Measurements from ENCODE around the gene IL34.
"Not testable (repeated sequence)": the region's sequence is repeated elsewhere in the genome, so short reads cannot be mapped to it uniquely, and the experiment has no call there.

IL34 gene

DNA sequence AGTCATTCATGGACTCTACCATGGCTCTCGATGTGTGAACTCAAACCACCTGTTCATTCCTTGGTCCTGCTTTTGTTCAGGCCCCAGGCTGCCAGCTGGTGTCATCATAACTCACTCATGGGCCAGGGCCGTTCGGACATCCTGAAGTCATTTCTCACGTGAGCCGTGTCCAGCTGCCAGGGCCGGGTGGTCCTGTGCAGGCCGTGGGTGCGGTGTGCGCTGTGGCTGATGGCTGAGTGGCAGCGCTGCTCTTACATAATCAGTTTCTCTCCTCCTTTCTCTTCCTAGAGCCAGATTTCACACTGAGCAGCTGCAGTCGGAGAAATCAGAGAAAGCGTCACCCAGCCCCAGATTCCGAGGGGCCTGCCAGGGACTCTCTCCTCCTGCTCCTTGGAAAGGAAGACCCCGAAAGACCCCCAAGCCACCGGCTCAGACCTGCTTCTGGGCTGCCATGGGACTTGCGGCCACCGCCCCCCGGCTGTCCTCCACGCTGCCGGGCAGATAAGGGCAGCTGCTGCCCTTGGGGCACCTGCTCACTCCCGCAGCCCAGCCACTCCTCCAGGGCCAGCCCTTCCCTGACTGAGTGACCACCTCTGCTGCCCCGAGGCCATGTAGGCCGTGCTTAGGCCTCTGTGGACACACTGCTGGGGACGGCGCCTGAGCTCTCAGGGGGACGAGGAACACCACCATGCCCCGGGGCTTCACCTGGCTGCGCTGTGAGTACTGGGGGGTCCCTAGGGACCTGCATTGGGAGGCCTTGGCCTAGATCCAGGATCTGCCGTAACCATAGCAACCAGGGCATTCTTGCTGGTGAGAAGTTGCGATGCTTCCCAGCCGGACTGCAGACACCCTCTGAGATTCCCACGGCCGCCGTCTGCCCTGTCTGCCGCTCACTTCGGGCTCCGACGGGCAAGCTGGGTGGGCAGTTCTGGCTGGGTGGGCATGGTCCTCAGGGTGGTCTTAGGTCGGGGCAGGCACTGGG lies at the start of gene IL34:
TSS of gene IL34 (plus strand) at position 300 of the 982 bp plus-strand sequence. CDS start at position 689, 389 bp downstream.
- no peak for DNase-seq (ENCODE audit: low read depth in 2 of 2, low spot score in 1 of 2)

- DNase-seq (ENCODE audit: low read depth in 2 of 2, low spot score in 1 of 2), result no peak
Observed at GRCh38 chr16:70597135-70597835, 49.1 kb upstream of the IL34 start.

GRCh38 chr16:70598937-70599503 lies 47.3 kb upstream of the IL34 start:
- no peak for DNase-seq (ENCODE audit: low read depth in 2 of 2, low spot score in 1 of 2)

GRCh38 chr16:70600730-70601129 lies 45.6 kb upstream of the IL34 start:
- no peak for DNase-seq (ENCODE audit: low read depth in 2 of 2, low spot score in 1 of 2)

DNA sequence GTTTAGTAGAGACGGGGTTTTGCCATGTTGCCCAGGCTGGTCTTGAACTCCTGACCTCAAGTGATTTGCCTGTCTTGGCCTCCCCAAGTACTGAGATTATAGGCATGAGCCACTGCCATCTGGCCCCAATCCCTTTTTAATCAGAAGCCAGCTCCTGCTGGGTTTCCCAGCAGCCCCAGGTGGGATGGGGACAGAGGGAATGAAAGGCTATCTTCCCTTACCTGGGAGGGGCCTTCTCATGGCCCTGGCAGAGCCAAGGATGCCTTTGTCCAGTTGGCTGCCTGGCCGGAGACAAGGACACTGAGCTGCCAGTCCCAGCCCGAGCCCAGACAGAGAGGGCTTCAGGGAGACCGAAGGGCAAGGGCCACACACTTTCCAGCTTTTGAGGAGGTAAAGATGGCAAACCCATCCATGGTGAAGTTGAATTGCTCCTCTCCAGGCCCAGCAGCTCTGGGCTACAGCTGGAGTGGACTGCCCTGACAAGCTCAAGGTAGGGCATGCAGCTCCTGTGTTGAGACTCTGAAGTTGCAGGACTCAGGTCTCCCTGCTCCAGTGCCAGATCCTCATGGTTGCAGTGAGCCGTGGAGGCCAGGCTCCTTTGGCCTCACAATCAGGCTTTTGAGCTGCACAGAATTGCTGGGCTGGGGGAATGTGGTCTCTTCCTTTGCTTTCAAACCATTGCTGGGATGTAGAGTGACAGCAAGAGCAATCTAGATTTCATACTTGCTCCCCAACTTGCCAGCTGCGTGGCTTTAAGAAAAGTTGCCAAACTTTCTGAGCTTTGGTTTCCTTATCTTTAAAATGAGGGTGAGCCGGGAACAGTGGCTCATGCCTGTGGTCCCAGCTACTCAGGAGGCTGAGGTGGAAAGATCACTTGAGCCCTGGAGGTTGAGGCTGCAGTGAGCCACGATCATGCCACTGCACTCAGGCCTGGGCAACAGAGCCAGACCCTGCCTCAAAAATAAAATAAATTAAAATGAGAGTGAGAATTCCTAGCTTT lies 44.5 kb upstream of the IL34 start:
- DNase-seq (ENCODE audit: low read depth in 2 of 2, low spot score in 1 of 2), result no peak

DNA sequence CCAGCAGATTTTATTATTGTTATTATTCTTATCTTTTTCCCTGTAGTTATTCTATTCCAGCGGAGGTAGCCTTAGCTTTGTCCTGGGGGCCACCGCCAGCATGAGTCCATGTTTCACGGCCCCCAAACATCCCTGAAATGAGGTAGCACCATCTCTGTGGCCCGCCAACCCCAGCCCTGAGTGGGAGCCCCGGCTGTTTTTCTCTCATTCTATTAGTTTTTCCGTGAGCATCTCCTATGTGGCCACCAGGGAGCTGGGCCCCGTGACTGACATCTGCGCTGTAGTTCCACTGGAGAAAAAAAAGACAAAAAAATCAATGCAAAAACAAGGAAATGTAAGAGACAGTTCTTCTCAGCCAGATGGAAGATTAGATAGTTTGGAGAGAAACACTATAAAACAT lies 43.5 kb upstream of the IL34 start:
- DNase-seq (ENCODE audit: low read depth in 2 of 2, low spot score in 1 of 2), result no peak

DNA sequence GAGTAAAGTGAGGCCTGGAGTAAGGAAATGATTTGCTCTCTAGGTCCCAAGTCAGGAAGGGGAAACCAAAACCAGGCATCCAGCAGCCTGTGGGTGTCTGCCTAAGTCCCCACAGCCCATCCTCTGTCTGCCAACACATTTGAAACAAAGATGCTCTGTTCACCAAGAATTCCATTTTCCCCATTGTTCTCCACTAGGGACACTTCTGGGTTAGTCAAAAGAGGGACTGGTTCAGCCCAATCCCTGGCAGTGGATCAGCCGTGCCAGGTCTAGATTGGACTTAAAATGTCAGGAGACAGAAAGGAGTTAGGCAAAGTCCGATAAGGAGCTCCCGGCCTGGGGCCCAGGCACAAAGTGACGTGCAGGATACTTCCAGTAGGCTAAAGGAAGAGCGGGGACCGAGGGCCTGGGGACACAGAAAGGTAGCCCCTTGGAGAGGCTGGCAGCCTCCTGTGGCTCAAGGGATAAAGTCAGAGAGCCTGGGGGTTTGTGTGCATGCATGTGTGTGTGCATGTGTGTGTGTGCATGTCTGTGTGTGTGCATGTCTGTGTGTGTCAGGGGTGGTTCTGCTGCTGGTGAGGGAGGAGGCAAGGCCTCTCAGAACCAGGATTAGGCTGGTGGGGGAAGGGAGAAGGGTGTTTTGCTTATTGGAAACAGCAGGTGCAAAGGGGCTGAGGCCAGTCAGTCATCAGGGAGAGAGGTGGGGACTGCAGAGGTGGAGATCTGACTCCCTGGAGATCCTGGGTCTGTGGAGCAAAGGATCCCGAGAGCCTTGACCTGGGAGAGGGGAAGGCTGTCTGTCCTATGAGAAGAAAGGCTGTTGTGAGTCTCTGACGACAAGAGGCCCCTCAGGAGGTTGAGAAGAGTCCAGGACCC lies 41.7 kb upstream of the IL34 start:
- DNase-seq (ENCODE audit: low read depth in 2 of 2, low spot score in 1 of 2), result no peak

- DNase-seq (ENCODE audit: low read depth in 2 of 2, low spot score in 1 of 2), result no peak
Observed at GRCh38 chr16:70605283-70605657, 41.1 kb upstream of the IL34 start.

DNA sequence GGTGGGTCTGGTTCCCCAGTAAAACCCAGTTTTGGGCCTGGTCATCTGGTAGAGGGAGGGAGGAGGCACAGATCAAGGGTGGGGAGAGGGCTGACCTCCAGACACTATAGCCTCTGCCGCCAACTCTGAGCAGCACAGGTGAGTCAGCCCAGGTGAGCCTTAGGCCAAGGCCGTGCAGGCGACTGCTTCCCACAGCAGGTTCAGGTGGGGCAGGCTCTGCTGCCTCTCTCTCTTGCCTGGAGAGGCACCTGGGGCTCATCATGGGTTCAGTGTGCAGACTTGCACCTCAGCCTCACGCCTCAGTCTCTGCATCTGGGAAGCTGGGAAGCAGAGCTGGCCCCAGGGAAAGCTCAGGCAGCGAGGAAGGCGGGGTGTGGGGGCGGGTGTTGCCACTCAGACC lies 37.8 kb upstream of the IL34 start:
- no peak for DNase-seq (ENCODE audit: low read depth in 2 of 2, low spot score in 1 of 2)

DNA sequence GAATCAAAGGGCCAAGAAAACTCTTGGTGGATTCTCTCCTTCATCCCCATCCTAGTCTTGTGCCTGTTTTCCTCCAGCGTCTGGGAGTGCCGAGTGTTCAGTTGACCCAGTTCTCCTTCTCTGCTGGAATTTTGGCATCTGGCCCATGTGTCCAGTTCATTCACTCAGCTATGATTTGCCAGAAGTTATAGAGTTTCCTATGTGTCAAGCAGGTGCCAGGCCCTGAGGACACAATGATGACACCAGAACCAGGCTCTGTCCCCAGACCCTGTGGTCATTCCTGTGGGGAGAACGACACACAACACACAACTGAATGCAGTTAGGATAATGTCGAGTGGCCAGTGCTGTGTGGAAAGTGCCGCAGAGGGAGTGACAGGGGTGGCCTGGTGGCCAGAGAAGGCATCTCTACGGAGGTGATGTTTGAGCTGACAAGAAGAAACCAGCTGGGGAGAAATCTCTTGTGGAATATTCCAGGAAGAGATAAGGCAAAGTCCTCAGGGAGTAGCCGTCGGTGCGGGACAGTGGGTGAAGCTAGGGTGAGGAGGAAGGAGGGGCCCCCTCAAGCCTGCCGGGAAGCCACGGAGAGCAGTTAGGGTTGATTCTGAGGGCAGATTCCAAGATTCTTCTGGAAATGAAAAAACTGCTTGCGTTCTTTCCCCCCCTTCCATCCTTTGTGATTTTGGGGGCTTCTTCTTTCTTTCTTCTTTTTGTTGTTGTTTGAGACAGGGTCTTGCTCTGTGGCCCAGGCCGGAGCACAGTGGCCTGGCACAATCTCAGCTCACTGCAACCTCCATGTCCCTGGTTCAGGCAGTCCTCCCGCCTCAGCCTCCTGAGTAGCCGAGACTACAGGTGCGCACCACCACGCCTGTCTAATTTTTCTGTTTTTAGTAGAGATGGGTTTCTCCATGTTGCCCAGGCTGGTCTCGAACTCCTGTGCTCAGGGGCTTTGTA lies 35.8 kb upstream of the IL34 start:
- DNase-seq (ENCODE audit: low read depth in 2 of 2, low spot score in 1 of 2), result no peak

DNA sequence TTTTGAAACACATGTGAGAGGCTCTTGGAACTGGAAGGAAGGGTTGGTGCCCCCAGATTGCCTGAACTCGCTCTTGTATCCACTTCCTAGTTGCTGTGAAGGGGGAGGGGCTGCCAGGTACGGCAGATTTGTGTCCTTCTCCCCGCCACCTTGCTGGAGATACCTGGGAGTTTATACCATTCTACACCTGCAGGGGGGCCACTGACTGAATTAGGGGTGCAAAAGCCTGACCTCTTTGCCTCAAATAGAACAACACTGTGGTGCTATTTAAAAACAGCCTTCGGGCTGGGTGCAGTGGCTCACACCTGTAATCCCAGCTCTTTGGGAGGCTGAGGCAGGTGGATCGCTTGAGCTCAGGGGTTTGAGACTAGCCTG lies 35.1 kb upstream of the IL34 start:
- DNase-seq (ENCODE audit: low read depth in 2 of 2, low spot score in 1 of 2), result no peak

- DNase-seq (ENCODE audit: low read depth in 2 of 2, low spot score in 1 of 2), result no peak
Observed at GRCh38 chr16:70611785-70612303, 34.5 kb upstream of the IL34 start.

GRCh38 chr16:70612931-70613330 lies 33.4 kb upstream of the IL34 start:
- DNase-seq (ENCODE audit: low read depth in 2 of 2, low spot score in 1 of 2), result no peak

DNA sequence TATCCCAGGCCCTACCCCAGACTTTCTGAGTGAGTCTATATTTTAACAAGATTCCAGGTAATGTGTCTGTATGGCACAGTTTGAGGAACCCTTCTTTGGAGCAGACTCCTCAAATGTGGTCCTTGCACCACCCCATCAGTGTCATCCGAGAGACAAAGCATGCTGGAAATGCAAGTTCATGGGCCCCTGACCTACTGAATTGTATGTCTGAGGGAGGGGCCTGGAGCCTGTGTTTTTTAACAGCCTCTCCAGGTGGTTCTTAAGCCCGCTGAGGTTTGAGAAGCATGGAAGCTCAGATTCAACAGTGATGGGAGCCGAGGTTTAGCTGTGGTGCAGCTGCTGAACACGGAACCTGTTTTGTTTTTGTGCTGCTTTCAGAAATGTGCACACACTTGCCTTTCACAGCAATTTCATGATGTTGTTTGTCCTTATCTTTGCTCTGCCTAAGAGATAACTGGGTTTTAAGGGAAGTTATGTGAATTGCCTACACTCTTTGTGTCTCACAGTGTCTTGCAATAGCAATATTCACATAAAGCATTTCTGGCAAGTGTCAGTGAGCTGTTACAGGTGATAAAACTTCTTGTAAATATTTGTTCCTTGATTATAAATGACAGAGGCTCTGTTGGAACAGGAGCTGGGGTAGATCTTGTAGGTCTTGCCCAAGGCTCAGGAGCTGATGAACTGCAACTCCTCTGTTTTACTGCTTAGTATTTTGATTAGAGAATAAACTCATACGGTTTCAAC lies 32.0 kb upstream of the IL34 start:
- DNase-seq (ENCODE audit: low read depth in 2 of 2, low spot score in 1 of 2), result no peak

- no peak for DNase-seq (ENCODE audit: low read depth in 2 of 2, low spot score in 1 of 2)
Observed at GRCh38 chr16:70615945-70616344, 30.4 kb upstream of the IL34 start.

DNA sequence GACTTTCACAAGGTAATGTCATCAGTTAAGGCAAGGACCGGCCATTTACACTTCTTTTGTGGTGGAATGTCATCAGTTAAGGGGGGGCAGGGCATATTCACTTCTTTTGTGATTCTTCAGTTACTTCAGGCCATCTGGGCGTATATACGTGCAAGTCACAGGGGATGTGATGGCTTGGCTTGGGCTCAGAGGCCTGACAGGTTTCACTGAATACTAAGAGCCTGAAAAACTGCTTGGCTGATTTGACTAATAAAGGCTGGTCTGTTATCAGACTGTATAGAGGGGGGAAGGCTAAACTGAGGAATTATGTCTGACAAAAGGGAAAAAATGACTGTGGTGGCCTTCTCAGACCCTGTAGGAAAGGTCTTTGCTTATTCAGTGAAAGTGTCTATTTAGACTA lies 24.5 kb upstream of the IL34 start:
- DNase-seq (ENCODE audit: low read depth in 2 of 2, low spot score in 1 of 2), result not testable (repeated sequence)

GRCh38 chr16:70627696-70628095 lies 18.7 kb upstream of the IL34 start:
- DNase-seq (ENCODE audit: low read depth in 2 of 2, low spot score in 1 of 2), result no peak

Data from stimulated activated CD8-positive, alpha-beta memory T cell treated with anti-CD3 and anti-CD28 coated beads, Interleukin-4, amount 100 ng/mL, for 1 hour (primary cell).